T-helper 1 cell treated with Interleukin-12 subunit alpha and Interleukin-12 subunit beta and Interleukin-4 antibody, amounts not matched to agents 30 μg/mL and 1 μg/mL, for 36 hours (primary cell): ENCODE results near the gene SPR.
A peak's percentile ranks its signal among the peaks of the same experiment; 100 is the strongest.

Experiments
- H3K27ac Mint-ChIP-seq: one replicate; pipeline ENCODE4 v1.8.0; 2021; ENCODE audit warnings: mild to moderate bottlenecking, mixed read lengths
- H3K27me3 Mint-ChIP-seq: one replicate; pipeline ENCODE4 v1.8.0; 2021; ENCODE audit warnings: low read depth, mixed read lengths
- H3K36me3 Mint-ChIP-seq: one replicate; pipeline ENCODE4 v1.8.0; 2021; ENCODE audit warnings: low read depth, mixed read lengths
- H3K4me1 Mint-ChIP-seq: one replicate; pipeline ENCODE4 v1.8.0; 2021; ENCODE audit warnings: low read depth, mixed read lengths
- H3K4me3 Mint-ChIP-seq: one replicate; pipeline ENCODE4 v1.8.0; 2021; ENCODE audit warnings: mild to moderate bottlenecking, moderate library complexity, mixed read lengths
- H3K9me3 Mint-ChIP-seq: one replicate; pipeline ENCODE4 v1.8.0; 2021; ENCODE audit warnings: mixed read lengths

The SPR gene

DNA sequence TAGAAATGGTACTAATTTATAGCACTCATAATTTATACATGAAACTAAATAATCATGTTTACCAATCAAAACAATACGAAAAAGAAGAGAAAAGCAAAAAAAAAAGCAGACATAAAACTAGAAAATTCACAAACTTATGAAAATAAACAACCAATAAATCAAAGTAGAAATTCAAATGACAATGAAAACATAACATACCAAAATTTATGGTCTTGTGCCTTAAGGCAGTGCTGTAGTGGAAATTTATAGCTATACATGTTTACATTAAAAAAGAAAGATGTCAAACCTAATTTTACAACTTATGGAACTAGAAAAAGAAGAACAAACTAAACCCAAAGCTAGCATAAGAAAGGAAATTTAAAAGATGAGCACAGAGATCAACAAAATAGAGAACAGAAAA is 16.1 kb upstream of the SPR start:
- Mint-ChIP-seq H3K36me3 (no peaks in the 10 kb centered on the region), H3K27ac (no peak overlapping the region), H3K27me3 (peaks cover 45% of the 10 kb centered on the region), H3K9me3 (peaks cover 4% of the 10 kb centered on the region), H3K4me1 (no peaks in the 10 kb centered on the region), H3K4me3 (no peak overlapping the region)

- Mint-ChIP-seq H3K9me3 (peaks cover 4% of the 10 kb centered on the region), H3K4me3 (no peak overlapping the region), H3K36me3 (no peaks in the 10 kb centered on the region), H3K27ac (no peak overlapping the region), H3K4me1 (no peaks in the 10 kb centered on the region), H3K27me3 (peaks cover 48% of the 10 kb centered on the region)
These were observed 15.3 kb upstream of the SPR start for GRCh38 chr2:72871880-72872279.

GRCh38 chr2:72883356-72883962 is 3.7 kb upstream of the SPR start:
- Mint-ChIP-seq H3K4me3 (no peak overlapping the region), H3K9me3 (no peaks in the 10 kb centered on the region), H3K36me3 (no peaks in the 10 kb centered on the region), H3K4me1 (peaks cover 3% of the 10 kb centered on the region), H3K27ac (no peak overlapping the region), H3K27me3 (peaks cover 37% of the 10 kb centered on the region)

GRCh38 chr2:72886505-72887031 is 640 bp upstream of the SPR start:
- H3K27ac Mint-ChIP-seq, result no peak overlapping the region
- H3K9me3 Mint-ChIP-seq, result no peaks in the 10 kb centered on the region
- H3K4me3 Mint-ChIP-seq, result peak overlapping the region; percentile 47
- H3K27me3 Mint-ChIP-seq, result peaks cover 30% of the 10 kb centered on the region
- no peaks in the 10 kb centered on the region for H3K36me3 Mint-ChIP-seq
- H3K4me1 Mint-ChIP-seq, result peaks cover 3% of the 10 kb centered on the region

- Mint-ChIP-seq H3K27me3 (peaks cover 24% of the 10 kb centered on the region), H3K27ac (no peak overlapping the region), H3K4me3 (peak overlapping the region; percentile 67), H3K4me1 (peaks cover 3% of the 10 kb centered on the region), H3K9me3 (no peaks in the 10 kb centered on the region), H3K36me3 (no peaks in the 10 kb centered on the region)
These were observed 681 bp downstream of the SPR start for GRCh38 chr2:72887740-72888437.

DNA sequence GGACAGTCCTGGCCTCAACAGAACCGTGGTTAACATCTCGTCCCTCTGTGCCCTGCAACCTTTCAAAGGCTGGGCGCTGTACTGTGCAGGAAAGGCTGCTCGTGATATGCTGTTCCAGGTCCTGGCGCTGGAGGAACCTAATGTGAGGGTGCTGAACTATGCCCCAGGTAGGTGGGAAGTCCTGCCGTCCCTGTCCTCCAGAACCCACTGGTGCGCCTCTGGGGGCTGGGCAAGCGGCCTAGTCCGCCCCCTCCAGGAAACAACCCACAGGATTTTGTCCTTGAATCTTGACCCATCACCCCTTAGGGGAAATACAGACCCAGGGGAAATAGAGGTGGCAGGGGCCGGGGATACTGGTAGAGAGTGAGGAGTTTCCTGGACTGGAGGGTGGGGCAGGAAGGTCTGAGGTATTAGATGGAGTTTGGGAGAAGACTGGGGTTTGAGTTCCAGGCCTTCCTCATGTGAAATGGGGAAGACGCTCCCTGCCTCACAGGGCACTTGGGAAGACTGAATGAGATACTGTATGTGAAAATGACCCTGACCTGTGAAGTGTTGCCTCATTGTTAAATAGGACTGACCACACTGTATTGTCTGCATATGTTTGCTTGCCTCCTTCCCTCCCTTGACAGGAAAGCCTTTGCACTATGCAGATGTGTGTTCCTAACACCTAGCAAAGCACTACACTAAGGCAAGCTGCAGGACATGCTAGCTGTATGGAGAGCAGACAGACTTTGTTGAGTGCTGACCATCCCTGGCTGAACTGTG is 1.4 kb downstream of the SPR start:
- Mint-ChIP-seq H3K27ac (no peak overlapping the region), H3K36me3 (no peaks in the 10 kb centered on the region), H3K27me3 (peaks cover 24% of the 10 kb centered on the region), H3K4me1 (peaks cover 3% of the 10 kb centered on the region), H3K9me3 (no peaks in the 10 kb centered on the region), H3K4me3 (no peak overlapping the region)

- H3K4me3 Mint-ChIP-seq, result no peak overlapping the region
- H3K27me3 Mint-ChIP-seq, result peaks cover 25% of the 10 kb centered on the region
- H3K27ac Mint-ChIP-seq, result no peak overlapping the region
- no peaks in the 10 kb centered on the region for H3K36me3 Mint-ChIP-seq
- H3K4me1 Mint-ChIP-seq, result peaks cover 3% of the 10 kb centered on the region
- no peaks in the 10 kb centered on the region for H3K9me3 Mint-ChIP-seq
These were observed 2.8 kb downstream of the SPR start for GRCh38 chr2:72889991-72890390.

GRCh38 chr2:72891091-72891818 is 4.0 kb downstream of the SPR start:
- Mint-ChIP-seq H3K4me1 (peaks cover 5% of the 10 kb centered on the region), H3K9me3 (no peaks in the 10 kb centered on the region), H3K27me3 (peaks cover 20% of the 10 kb centered on the region), H3K27ac (no peak overlapping the region), H3K4me3 (no peak overlapping the region), H3K36me3 (no peaks in the 10 kb centered on the region)

DNA sequence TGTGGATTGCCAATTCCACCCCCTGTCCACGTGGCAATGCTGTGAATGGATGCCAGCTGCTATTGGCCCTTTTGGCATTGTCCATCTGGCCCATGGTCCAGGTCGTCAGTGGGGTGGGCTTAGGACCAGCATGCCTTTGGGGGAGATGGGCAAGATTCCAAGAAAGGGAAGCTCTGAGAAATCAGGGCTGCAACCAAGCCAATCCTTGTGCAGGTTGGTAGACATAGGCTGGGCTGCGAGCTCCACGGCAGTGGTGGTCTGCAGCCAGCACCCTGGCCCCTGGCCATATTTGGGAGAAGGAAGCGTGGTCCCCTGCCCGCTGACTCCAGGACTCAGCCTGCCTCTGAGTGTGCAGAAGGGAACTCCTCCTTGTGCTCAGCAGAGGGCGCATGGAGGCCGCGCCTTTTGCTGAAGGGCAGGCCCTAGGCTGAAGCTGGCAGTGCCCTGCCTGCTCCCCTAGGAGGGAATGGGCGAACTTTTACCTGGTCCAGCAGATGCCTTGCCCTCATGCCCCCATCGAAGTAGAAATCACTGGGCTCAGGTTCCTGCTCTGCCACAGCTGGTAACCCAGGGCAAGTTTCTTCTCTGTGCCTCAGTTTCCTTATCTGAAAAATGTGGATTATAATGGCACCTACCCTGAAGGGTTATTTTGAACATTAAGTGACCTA is 5.4 kb downstream of the SPR start:
- no peak overlapping the region for H3K27ac Mint-ChIP-seq
- H3K4me1 Mint-ChIP-seq, result peaks cover 5% of the 10 kb centered on the region
- no peaks in the 10 kb centered on the region for H3K36me3 Mint-ChIP-seq
- H3K27me3 Mint-ChIP-seq, result peaks cover 20% of the 10 kb centered on the region
- no peaks in the 10 kb centered on the region for H3K9me3 Mint-ChIP-seq
- no peak overlapping the region for H3K4me3 Mint-ChIP-seq

- Mint-ChIP-seq H3K27me3 (peaks cover 27% of the 10 kb centered on the region), H3K4me3 (no peak overlapping the region), H3K4me1 (peaks cover 2% of the 10 kb centered on the region), H3K36me3 (no peaks in the 10 kb centered on the region), H3K27ac (no peak overlapping the region), H3K9me3 (no peaks in the 10 kb centered on the region)
These were observed 6.5 kb downstream of the SPR start for GRCh38 chr2:72893594-72894319.

DNA sequence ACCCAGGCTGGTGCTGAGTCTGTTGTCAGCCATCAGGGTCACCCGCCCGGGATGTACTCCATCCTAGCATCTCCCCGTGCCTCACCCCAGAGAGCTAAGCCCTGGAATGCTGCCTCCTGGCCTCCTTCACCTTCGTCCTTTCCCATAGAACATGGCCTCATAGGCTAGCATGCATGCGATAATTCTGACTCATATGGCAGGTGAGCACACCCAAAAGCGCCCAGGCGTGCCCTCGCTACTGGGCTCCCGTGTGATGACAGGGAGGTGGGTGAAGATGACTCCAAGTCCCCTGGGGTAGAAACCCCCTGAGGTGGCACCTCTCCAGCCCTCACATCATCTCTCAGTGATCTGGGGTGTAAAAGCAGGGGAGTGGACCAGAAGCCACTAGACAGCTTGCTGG is 7.3 kb downstream of the SPR start:
- Mint-ChIP-seq H3K4me3 (no peak overlapping the region), H3K4me1 (peaks cover 2% of the 10 kb centered on the region), H3K27ac (no peak overlapping the region), H3K36me3 (no peaks in the 10 kb centered on the region), H3K9me3 (no peaks in the 10 kb centered on the region), H3K27me3 (peaks cover 35% of the 10 kb centered on the region)

DNA sequence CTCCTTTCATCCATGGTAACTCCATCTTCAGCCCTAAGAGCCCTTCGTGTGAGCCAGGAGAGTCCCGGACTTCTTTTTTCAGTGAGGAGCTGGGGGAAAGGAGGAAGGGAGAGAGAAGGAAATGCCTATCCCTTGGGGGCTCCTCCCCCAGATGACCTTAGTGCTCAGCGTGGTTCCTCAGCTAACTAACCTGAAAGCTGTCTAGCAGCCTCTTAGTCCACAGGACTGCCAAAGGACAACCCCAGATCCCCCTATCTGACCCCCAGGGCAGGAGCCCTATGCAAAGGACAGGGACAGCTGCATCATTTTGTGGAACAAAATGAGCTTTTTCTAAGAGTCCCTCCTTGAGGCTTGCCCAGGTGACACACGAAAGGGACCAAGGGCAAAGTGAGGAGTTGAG is 7.9 kb downstream of the SPR start:
- H3K27ac Mint-ChIP-seq, result no peak overlapping the region
- no peaks in the 10 kb centered on the region for H3K9me3 Mint-ChIP-seq
- H3K36me3 Mint-ChIP-seq, result no peaks in the 10 kb centered on the region
- H3K4me3 Mint-ChIP-seq, result no peak overlapping the region
- H3K27me3 Mint-ChIP-seq, result peaks cover 37% of the 10 kb centered on the region
- H3K4me1 Mint-ChIP-seq, result peaks cover 2% of the 10 kb centered on the region

DNA sequence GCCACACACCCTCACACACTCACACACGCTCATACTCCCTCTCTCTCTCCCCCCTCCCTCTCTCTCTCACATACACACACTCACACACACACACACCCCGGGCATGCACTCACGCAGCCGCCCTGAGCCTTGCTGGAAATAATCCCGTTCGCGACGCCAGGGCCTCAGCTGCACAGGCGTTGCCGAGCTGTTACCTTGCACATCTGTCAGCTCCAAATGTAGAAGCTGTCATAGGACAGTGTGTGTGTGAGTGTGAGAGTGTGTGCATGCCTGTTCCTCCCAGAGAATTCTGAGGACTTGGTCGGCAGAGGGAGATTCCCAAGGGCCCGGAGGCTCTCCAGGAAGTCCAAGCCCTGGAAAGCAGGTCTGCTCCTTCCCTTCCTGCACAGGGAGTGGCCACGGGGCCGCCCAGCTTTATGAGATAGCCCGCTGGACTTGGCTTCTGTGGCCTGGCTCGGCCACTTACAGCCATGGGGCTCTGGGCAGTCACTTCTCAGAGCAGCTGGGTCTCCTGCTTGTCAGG is 8.6 kb downstream of the SPR start:
- no peaks in the 10 kb centered on the region for H3K9me3 Mint-ChIP-seq
- H3K4me1 Mint-ChIP-seq, result peaks cover 2% of the 10 kb centered on the region
- no peak overlapping the region for H3K4me3 Mint-ChIP-seq
- no peak overlapping the region for H3K27ac Mint-ChIP-seq
- H3K36me3 Mint-ChIP-seq, result no peaks in the 10 kb centered on the region
- H3K27me3 Mint-ChIP-seq, result peaks cover 42% of the 10 kb centered on the region
